Adrenal gland (tissue), 12 donors: ENCODE results near the gene LHFPL2. TPM values are rescaled to one million over a fixed set of nuclear protein-coding genes. Genes with fewer than 3 reads are reported as not detected.

Experiments used
- DNase-seq, 7 donors: peaks; one replicate each; pipeline ENCODE4 v3.0.0-alpha.2; 2019 to 2020
- H3K27ac ChIP-seq, 5 donors: fragments of 200-600 bp; sonication (generic) in 4 of 5; 1 replicate in 3 of 5; 2 replicates in 2 of 5; pipeline versions ENCODE4 v1.5.1 to v1.8.0; 2016 to 2020; ENCODE audit warnings: mild to moderate bottlenecking in 1 of 5
- H3K27me3 ChIP-seq: fragments of 200-600 bp; 2 replicates; pipeline ENCODE4 v1.8.0; 2021
- H3K36me3 ChIP-seq, 2 donors: fragments of 200-600 bp; replicated peaks in 1 of 2; 1 replicate in 1 of 2; 2 replicates in 1 of 2; pipeline versions ENCODE4 v1.5.1 to v1.8.0; 2018 to 2022
- H3K4me1 ChIP-seq, 2 donors: fragments of 200-600 bp; replicated peaks in 1 of 2; 1 replicate in 1 of 2; 2 replicates in 1 of 2; pipeline versions ENCODE4 v1.5.1 to v1.8.0; 2018 to 2021
- H3K4me3 ChIP-seq, 4 donors: fragments of 200-600 bp; sonication (generic) in 3 of 4; one replicate each; pipeline ENCODE4 v1.5.1; 2016 to 2018
- H3K9me3 ChIP-seq, 3 donors: fragments of 200-600 bp; sonication (generic) in 1 of 3; replicated peaks in 1 of 3; 1 replicate in 2 of 3; 2 replicates in 1 of 3; pipeline versions ENCODE4 v1.5.1 to v1.8.0; 2016 to 2021
- POLR2A ChIP-seq, 2 donors: fragments of 450-650 bp; IDR thresholded peaks; one replicate each; pipeline ENCODE4 v1.6.1; 2017; ENCODE audit warnings: antibody characterized with exemption in 2 of 2, mild to moderate bottlenecking in 2 of 2, moderate library complexity in 1 of 2
- WGBS, 4 donors: extraction: QIAGEN DNeasy Blood & Tissue Kit in 2 of 4; methylation state at CpG; one replicate each; pipeline versions ENCODE4 v1.1.5 to v1.1.7; 2013 to 2017; 5-methylcytosine and 5-hydroxymethylcytosine counted together
- intact Hi-C, 2 donors: fragments of 100-400 bp; cut with DNase I; formaldehyde crosslinking; loops; one replicate each; pipeline versions ENCODE4 v1.14.1 to v1.15.0; 2022 to 2023
- polyA plus RNA-seq, 3 donors: library from polyadenylated mRNA; stranded (reverse); fragments of 200-250 nt in 2 of 3; fragments of 350-450 nt in 1 of 3; fragmentation: Illumina TruSeq in 1 of 3; extraction: RNeasy Lipid Tissue Mini Kit (QIAGEN cat#74804) in 1 of 3; gene quantifications; one replicate each; pipeline ENCODE4 v1.2.3, GENCODE V29; 2013 to 2014
- total RNA-seq, 9 donors: library from RNA; depleted of rRNA in 4 of 9; stranded (reverse); fragments of >200 nt in 4 of 9; fragments of 120-200 nt in 1 of 9; fragmentation: NEBNext Ultra II Directional in 1 of 9; extraction: Animal tissue kit (Norgen Biotek cat#: 25700) in 1 of 9; gene quantifications; one replicate each; pipeline versions ENCODE4 v1.1.0 to v1.2.4, GENCODE V29; 2013 to 2023
- TF ChIP-seq, protein P1 (sequence below), 6 experiments: fragments of 450-650 bp in 4 of 6; fragments of 200-600 bp in 2 of 6; sonication (generic) in 1 of 6; IDR thresholded peaks; 1 replicate in 5 of 6; 2 replicates in 1 of 6; pipeline versions ENCODE4 v1.5.1 to v1.8.0; 2016 to 2021; ENCODE audit warnings: antibody characterized with exemption in 6 of 6, mild to moderate bottlenecking in 2 of 6, moderate library complexity in 1 of 6
- donor health status: healthy with polysubstance abuse.
- donor health status: Bipolar disorder and iron deficiency.
- donor health status: DM: yes; HTN: yes; CAD: no.
- donor health status: DM: no; HTN: no; CAD: no.
- donor health status: DM: no; HTN: no; CAD: no.
- donor health status: DM: yes; HTN: yes; CAD: no.

The LHFPL2 gene
- total and polyA plus RNA-seq, 12 donors: 8.0 to 68.4 (median 44.9) TPM

- WGBS, 4 donors: 48 to 63% (median 60%) methylated on average over 2 of the region's 2 CpGs
- Histone ChIP-seq H3K9me3 (no peaks in the 10 kb centered on the region), H3K4me1 (peaks cover 66 to 78% of the 10 kb centered on the region in 2 donors), H3K4me3 (peak overlapping the region in 1 of 4 donors; percentile 10), H3K27ac (peak overlapping the region in 3 of 5 donors; percentile 85 to 90 (median 90)), H3K36me3 (no peaks in the 10 kb centered on the region), H3K27me3 (no peaks in the 10 kb centered on the region)
- intact Hi-C loops: no loop called here
- no peak for DNase-seq
- TF ChIP-seq, protein P1, sequence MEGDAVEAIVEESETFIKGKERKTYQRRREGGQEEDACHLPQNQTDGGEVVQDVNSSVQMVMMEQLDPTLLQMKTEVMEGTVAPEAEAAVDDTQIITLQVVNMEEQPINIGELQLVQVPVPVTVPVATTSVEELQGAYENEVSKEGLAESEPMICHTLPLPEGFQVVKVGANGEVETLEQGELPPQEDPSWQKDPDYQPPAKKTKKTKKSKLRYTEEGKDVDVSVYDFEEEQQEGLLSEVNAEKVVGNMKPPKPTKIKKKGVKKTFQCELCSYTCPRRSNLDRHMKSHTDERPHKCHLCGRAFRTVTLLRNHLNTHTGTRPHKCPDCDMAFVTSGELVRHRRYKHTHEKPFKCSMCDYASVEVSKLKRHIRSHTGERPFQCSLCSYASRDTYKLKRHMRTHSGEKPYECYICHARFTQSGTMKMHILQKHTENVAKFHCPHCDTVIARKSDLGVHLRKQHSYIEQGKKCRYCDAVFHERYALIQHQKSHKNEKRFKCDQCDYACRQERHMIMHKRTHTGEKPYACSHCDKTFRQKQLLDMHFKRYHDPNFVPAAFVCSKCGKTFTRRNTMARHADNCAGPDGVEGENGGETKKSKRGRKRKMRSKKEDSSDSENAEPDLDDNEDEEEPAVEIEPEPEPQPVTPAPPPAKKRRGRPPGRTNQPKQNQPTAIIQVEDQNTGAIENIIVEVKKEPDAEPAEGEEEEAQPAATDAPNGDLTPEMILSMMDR (IDR thresholded peaks at IDR 0.05): no peak
- no peak for TF ChIP-seq POLR2A (IDR thresholded peaks at IDR 0.05)
These were observed 142.7 kb downstream of the LHFPL2 start for GRCh38 chr5:78505860-78506259.

GRCh38 chr5:78504704-78505677 is 143.6 kb downstream of the LHFPL2 start:
- TF ChIP-seq, protein P1 (IDR thresholded peaks at IDR 0.05): no peak
- TF ChIP-seq POLR2A (IDR thresholded peaks at IDR 0.05): peak in 1 of 2 donors; percentile 82
- Histone ChIP-seq H3K4me1 (peaks cover 58 to 76% of the 10 kb centered on the region in 2 donors), H3K4me3 (peak overlapping the region in 1 of 4 donors; percentile 17), H3K27ac (peak overlapping the region in 4 of 5 donors; percentile 72 to 90 (median 88)), H3K36me3 (no peaks in the 10 kb centered on the region), H3K27me3 (no peaks in the 10 kb centered on the region), H3K9me3 (no peaks in the 10 kb centered on the region)
- DNase-seq: peak; percentile 88 to 97 (median 96)
- 24 to 36% (median 28%) methylated on average over 7 to 10 of the region's 10 CpGs for WGBS, 4 donors
- intact Hi-C loops: no loop called here

- peak overlapping the region in 4 of 5 donors; percentile 72 to 90 (median 88) for H3K27ac ChIP-seq
- H3K27me3 ChIP-seq: no peaks in the 10 kb centered on the region
- peaks cover 52 to 67% of the 10 kb centered on the region in 2 donors for H3K4me1 ChIP-seq
- intact Hi-C loops: no loop called here
- TF ChIP-seq, protein P1 (IDR thresholded peaks at IDR 0.05): no peak
- no peak for TF ChIP-seq POLR2A (IDR thresholded peaks at IDR 0.05)
- no peaks in the 10 kb centered on the region for H3K9me3 ChIP-seq
- peak in 2 of 7 donors; percentile 28 to 37 for DNase-seq
- H3K4me3 ChIP-seq: no peak overlapping the region
- WGBS, 4 donors: 49 to 60% (median 53%) methylated on average over 4 of the region's 4 CpGs
- no peaks in the 10 kb centered on the region for H3K36me3 ChIP-seq
These were observed 144.5 kb downstream of the LHFPL2 start for GRCh38 chr5:78503958-78504653.
